K562 (cell line): Measurements from ENCODE around the gene C19orf12. TPM values are rescaled to one million over a fixed set of nuclear protein-coding genes. Genes with fewer than 3 reads are reported as not detected.

Experiments
- ATAC-seq: fragments of 200-7000 bp; cut with Tn5 transposase; 3 replicates; pipeline ENCODE4 v1.9.1; 2020; ENCODE audit warnings: moderate library complexity
- BruUV-seq: library from RNA; stranded (reverse); fragments of 400-500 nt; replicated peaks from 2 replicates; lab custom pipeline; 2021; lab: Mats Ljungman, UMichigan
- CTCF ChIA-PET: fragments of 300-600 bp; formaldehyde crosslinking; extraction: SDS; loops from one replicate; lab custom pipeline; 2021; ENCODE audit warnings: low intra/inter-chr PET ratio; lab: Yijun Ruan, JAX
- POLR2A ChIA-PET: fragments of 300-600, 350-650 bp; sonication (Branson Sonifier 250); formaldehyde crosslinking; extraction: SDS; loops from one replicate; lab custom pipeline; 2021; ENCODE audit warnings: antibody characterized with exemption, inconsistent platforms; lab: Yijun Ruan, JAX
- DNase-seq, 4 experiments: peaks; one replicate each; pipeline versions ENCODE4 v3.0.0 to v3.0.0-alpha.2; 2011 to 2018; ENCODE audit warnings: low spot score in 3 of 4, mixed read lengths in 3 of 4; ENCODE audit errors: extremely low read depth in 1 of 4
- FAIRE-seq: peaks from 2 replicates; lab custom pipeline; 2011; peaks lifted over from hg19 to GRCh38; lab: Jason Lieb, UNC
- H2AFZ ChIP-seq: 2 replicates; pipeline ENCODE4 v1.6.0; 2011; ENCODE audit warnings: low read depth, low read length, control low read depth, inconsistent platforms
- H3K27ac ChIP-seq: fragments of 200-600 bp; 3 replicates; pipeline ENCODE4 v1.8.0; 2011; ENCODE audit warnings: low read depth, mild to moderate bottlenecking, control low read depth, inconsistent platforms, low read length, moderate library complexity, mixed read lengths; ENCODE audit errors: extremely low read depth
- H3K27me3 ChIP-seq, 2 experiments: fragments of 300-600 bp in 1 of 2; 2 replicates in 1 of 2; 3 replicates in 1 of 2; pipeline versions ENCODE4 v1.6.0 to v1.8.0; 2011; ENCODE audit warnings: inconsistent platforms in 2 of 2, low read length in 2 of 2, mild to moderate bottlenecking in 1 of 2, mixed read lengths in 1 of 2, moderate library complexity in 1 of 2; ENCODE audit not compliant: control insufficient read depth in 2 of 2, insufficient read depth in 2 of 2
- H3K36me3 ChIP-seq: fragments of 300-600 bp; 3 replicates; pipeline ENCODE4 v1.8.0; 2011; ENCODE audit warnings: mild to moderate bottlenecking, low read length, inconsistent platforms; ENCODE audit not compliant: control insufficient read depth, insufficient read depth
- H3K4me1 ChIP-seq, 2 experiments: fragments of 200-600 bp in 1 of 2; replicated peaks in 1 of 2; 2 replicates in 1 of 2; 3 replicates in 1 of 2; pipeline versions ENCODE4 v1.5.1 to v1.8.0; 2011; ENCODE audit warnings: inconsistent platforms in 2 of 2, low read length in 2 of 2, mild to moderate bottlenecking in 1 of 2, mixed read lengths in 1 of 2, moderate library complexity in 1 of 2; ENCODE audit not compliant: control insufficient read depth in 2 of 2, insufficient read depth in 2 of 2
- H3K4me2 ChIP-seq: 2 replicates; pipeline ENCODE4 v1.6.1; 2011; ENCODE audit warnings: low read length, control low read depth, inconsistent platforms, mixed read lengths; ENCODE audit not compliant: insufficient read depth
- H3K4me3 ChIP-seq: fragments of 200-600 bp; sonication (generic), shearing (Covaris generic); 2 replicates; pipeline ENCODE4 v1.5.1; 2016; ENCODE audit warnings: control low read depth, inconsistent platforms
- H3K79me2 ChIP-seq: fragments of 200-600 bp; 3 replicates; pipeline ENCODE4 v1.8.0; 2011; ENCODE audit warnings: low read length, inconsistent platforms; ENCODE audit not compliant: control insufficient read depth, insufficient read depth
- H3K9ac ChIP-seq, 2 experiments: 2 replicates each; pipeline versions ENCODE4 v1.6.0 to v1.6.1; 2011; ENCODE audit warnings: low read depth in 2 of 2, low read length in 2 of 2, control low read depth in 1 of 2, inconsistent platforms in 1 of 2, mild to moderate bottlenecking in 1 of 2, mixed read lengths in 1 of 2; ENCODE audit not compliant: insufficient read depth in 1 of 2
- H3K9me1 ChIP-seq: one replicate; pipeline ENCODE4 v1.6.0; 2011; ENCODE audit warnings: inconsistent platforms, mild to moderate bottlenecking, low read length, moderate library complexity; ENCODE audit not compliant: control insufficient read depth, insufficient read depth
- H3K9me3 ChIP-seq: replicated peaks from 2 replicates; pipeline ENCODE4 v1.5.1; 2011; ENCODE audit warnings: low read depth, low read length, inconsistent platforms; ENCODE audit not compliant: control insufficient read depth, insufficient read depth
- H4K20me1 ChIP-seq: replicated peaks from 2 replicates; pipeline ENCODE4 v1.6.1; 2011; ENCODE audit warnings: low read length, inconsistent platforms, mixed read lengths; ENCODE audit not compliant: control insufficient read depth, insufficient read depth
- GTF2E2 ChIP-seq: fragments of 200-800 bp; sonication (Bioruptor generic); IDR thresholded peaks from 2 replicates; pipeline ENCODE4 v1.6.1; 2016; ENCODE audit warnings: missing genetic modification characterization, missing compliant biosample characterization
- RBBP5 ChIP-seq: fragments of 200-600 bp; sonication (generic); IDR thresholded peaks from 2 replicates; pipeline ENCODE4 v1.6.1; 2012; ENCODE audit warnings: borderline replicate concordance, mild to moderate bottlenecking, low read length, control low read depth, inconsistent platforms; ENCODE audit not compliant: insufficient read depth, poor library complexity, severe bottlenecking
- ZC3H11A ChIP-seq: IDR thresholded peaks from 2 replicates; pipeline ENCODE4 v1.6.1; 2012; ENCODE audit warnings: low read depth, low read length, improper control_type of control experiment
- ZNF263 ChIP-seq: sonication (generic); formaldehyde crosslinking; IDR thresholded peaks from 2 replicates; pipeline ENCODE4 v1.8.0; 2022; ENCODE audit warnings: mild to moderate bottlenecking, missing genetic modification reagents, borderline replicate concordance
- ZNF408 ChIP-seq: fragments of 250-450 bp; sonication (Bioruptor Pico); IDR thresholded peaks from 2 replicates; pipeline ENCODE4 v1.4.0; 2020; ENCODE audit warnings: low read depth, mild to moderate bottlenecking, moderate library complexity
- WGBS: fragments of 100-300 bp; shearing (Covaris generic); methylation state at CpG from one replicate; pipeline ENCODE4 v1.1.6; 2016; ENCODE audit warnings: low coverage, mixed read lengths; ENCODE audit not compliant: insufficient coverage; ENCODE audit errors: missing lambda C conversion rate; 5-methylcytosine and 5-hydroxymethylcytosine counted together
- in situ Hi-C: fragments of 300-500 bp; cut with MboI; formaldehyde crosslinking; loops from 4 replicates; pipeline ENCODE4 v1.15.0; 2018; ENCODE audit warnings: inconsistent platforms, mixed read lengths
- intact Hi-C: fragments of 100-400 bp; cut with micrococcal nuclease; formaldehyde crosslinking; loops from 2 replicates; pipeline ENCODE4 v1.14.2; 2022
- polyA plus RNA-seq, 8 experiments: library from polyadenylated mRNA; depleted of rRNA in 4 of 8; stranded (reverse) in 5 of 8; unstranded in 3 of 8; fragments of >200 nt; fragmentation: Nextera tagmentation in 2 of 8; fragmentation: Illumina TruSeq in 1 of 8; extraction: Ambion mirVana in 2 of 8; extraction: Trizol in 1 of 8; gene quantifications; 2 replicates each; pipeline versions ENCODE4 v1.2.1 to v1.2.3, GENCODE V29; 2011 to 2014; ENCODE audit warnings: inconsistent platforms in 1 of 8, missing spikeins in 1 of 8
- total RNA-seq, 7 experiments: library from RNA; depleted of rRNA in 6 of 7; stranded (reverse); fragments of >200 nt in 6 of 7; fragmentation: Illumina TruSeq in 2 of 7; extraction: Trizol in 2 of 7; gene quantifications; 2 replicates each; pipeline versions ENCODE4 v1.2.1 to v1.2.3, GENCODE V29; 2011 to 2021; ENCODE audit warnings: low replicate concordance in 1 of 7
- TF ChIP-seq, protein P1 (sequence below): fragments of 200-800 bp; sonication (Bioruptor generic); IDR thresholded peaks from 2 replicates; pipeline ENCODE4 v1.6.1; 2017; ENCODE audit warnings: missing genetic modification characterization, missing compliant biosample characterization
- TF ChIP-seq, protein P2 (sequence below): fragments of 450-650 bp; formaldehyde crosslinking; IDR thresholded peaks from 2 replicates; pipeline ENCODE4 v1.4.0; 2020; ENCODE audit warnings: mild to moderate bottlenecking, moderate library complexity
- TF ChIP-seq, protein P3 (sequence below), 2 experiments: IDR thresholded peaks; 2 replicates each; pipeline ENCODE4 v1.6.1; 2011; ENCODE audit warnings: borderline replicate concordance in 1 of 2, control low read depth in 1 of 2, low read depth in 1 of 2, low read length in 1 of 2, mild to moderate bottlenecking in 1 of 2, mixed read lengths in 1 of 2, moderate library complexity in 1 of 2; ENCODE audit not compliant: insufficient read depth in 1 of 2, insufficient read length in 1 of 2, poor library complexity in 1 of 2, severe bottlenecking in 1 of 2; ENCODE audit errors: extremely low read depth in 1 of 2
- TF ChIP-seq, protein P4 (sequence below): sonication (generic); formaldehyde crosslinking; IDR thresholded peaks from 2 replicates; pipeline ENCODE4 v1.4.0; 2020; ENCODE audit warnings: mild to moderate bottlenecking, missing genetic modification reagents
- TF ChIP-seq, protein P5 (sequence below): fragments of 450-650 bp; IDR thresholded peaks from 2 replicates; pipeline ENCODE4 v1.7.0; 2016; ENCODE audit warnings: borderline replicate concordance

The C19orf12 gene
- total and polyA plus RNA-seq, 9 of the 15 experiments (the other 6 are each of a cell fraction or from before 2014, with no cell fraction given): 1.9 to 14.5 (median 10.2) TPM

DNA sequence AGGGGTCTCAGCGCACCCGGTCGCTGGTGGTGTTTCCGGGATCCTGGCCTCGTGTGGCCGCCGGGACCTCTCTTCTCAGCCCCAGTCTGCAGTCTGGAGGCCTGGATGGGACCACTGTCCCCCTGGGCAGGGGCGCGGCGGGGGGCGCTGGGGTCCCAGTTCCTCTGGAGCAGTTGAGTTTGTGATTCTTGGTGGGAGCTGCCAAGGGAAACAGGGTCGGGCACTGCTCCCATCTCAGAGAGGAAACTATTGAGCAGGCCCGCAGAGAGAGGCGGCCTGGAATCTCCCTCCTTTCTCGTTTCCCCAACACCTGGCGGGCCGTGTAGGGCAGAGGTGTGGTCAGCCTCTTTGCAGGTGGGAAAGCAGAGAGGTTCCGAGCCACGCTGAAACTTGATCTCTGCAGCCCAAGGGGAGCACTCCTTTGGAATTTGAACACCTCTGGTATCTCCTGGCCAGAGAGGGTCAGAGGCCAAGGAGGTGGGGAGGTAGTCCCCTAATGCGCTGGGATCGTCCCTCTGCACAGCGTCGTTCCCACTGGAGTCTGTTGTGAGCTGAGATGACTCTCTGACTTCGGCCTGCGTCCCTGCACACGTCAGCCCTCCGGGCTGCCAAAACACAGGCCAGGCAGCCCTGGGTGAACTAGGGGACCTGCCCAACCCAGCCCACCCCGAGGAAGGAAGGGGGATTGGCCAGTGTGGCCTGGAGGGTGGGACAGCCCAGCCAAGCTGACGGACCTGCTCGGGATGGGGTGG is 49.1 kb downstream of the C19orf12 start:
- intact Hi-C loops (loop anchor here (1.0 kb wide), 3 partner anchors 21 to 56 kb away; no protein-coding TSS in a partner anchor), in situ Hi-C loops (no loop called here)
- Histone ChIP-seq H3K4me3 (peak overlapping the region; percentile 78), H2AFZ (peak overlapping the region; percentile 76), H3K9me1 (no peaks in the 10 kb centered on the region), H4K20me1 (no peaks in the 10 kb centered on the region; the same call in 1 of the 2 replicates), H3K4me1 (peaks cover 47 to 70% of the 10 kb centered on the region in 2 experiments), H3K9ac (peak overlapping the region; percentile 69 to 96), H3K4me2 (peak overlapping the region; percentile 81), H3K27ac (peak overlapping the region; percentile 57; the same call in 2 of the 3 replicates), H3K9me3 (no peaks in the 10 kb centered on the region), H3K36me3 (peaks cover 7% of the 10 kb centered on the region; the same call in 1 of the 3 replicates), H3K79me2 (peaks cover 49% of the 10 kb centered on the region), H3K27me3 (no peaks in the 10 kb centered on the region)
- TSS peak; percentile 46 for BruUV-seq
- ChIA-PET POLR2A (interaction anchor here (0.6 to 1.7 kb wide), 9 partner anchors 9 to 91 kb away, joined by 3 to 8 read pairs (median 3); no protein-coding TSS in a partner anchor), CTCF (interaction anchor here (1.0 kb wide), 1 partner anchor 25 kb away, joined by 3 read pairs; no protein-coding TSS in a partner anchor)
- ATAC-seq (peak; percentile 6), FAIRE-seq (no peak), DNase-seq (peak in 2 of 4 experiments; percentile 18 to 33)
- 4% methylated on average over 29 of the region's 30 CpGs for whole genome bisulfite sequencing
- TF ChIP-seq ZNF263 (CRISPR knock-in tag) (peak; percentile 44; the same call in 1 of the 2 replicates), ZC3H11A (no peak), RBBP5 (peak; percentile 53), ZNF408 (CRISPR knock-in tag) (no peak), GTF2E2 (tag) (0 out of 2 replicates have a peak, but pooled peaks have one; percentile 4)
- TF ChIP-seq, protein P1, sequence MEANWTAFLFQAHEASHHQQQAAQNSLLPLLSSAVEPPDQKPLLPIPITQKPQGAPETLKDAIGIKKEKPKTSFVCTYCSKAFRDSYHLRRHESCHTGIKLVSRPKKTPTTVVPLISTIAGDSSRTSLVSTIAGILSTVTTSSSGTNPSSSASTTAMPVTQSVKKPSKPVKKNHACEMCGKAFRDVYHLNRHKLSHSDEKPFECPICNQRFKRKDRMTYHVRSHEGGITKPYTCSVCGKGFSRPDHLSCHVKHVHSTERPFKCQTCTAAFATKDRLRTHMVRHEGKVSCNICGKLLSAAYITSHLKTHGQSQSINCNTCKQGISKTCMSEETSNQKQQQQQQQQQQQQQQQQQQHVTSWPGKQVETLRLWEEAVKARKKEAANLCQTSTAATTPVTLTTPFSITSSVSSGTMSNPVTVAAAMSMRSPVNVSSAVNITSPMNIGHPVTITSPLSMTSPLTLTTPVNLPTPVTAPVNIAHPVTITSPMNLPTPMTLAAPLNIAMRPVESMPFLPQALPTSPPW (CRISPR knock-in tag): no peak
- TF ChIP-seq, protein P2, sequence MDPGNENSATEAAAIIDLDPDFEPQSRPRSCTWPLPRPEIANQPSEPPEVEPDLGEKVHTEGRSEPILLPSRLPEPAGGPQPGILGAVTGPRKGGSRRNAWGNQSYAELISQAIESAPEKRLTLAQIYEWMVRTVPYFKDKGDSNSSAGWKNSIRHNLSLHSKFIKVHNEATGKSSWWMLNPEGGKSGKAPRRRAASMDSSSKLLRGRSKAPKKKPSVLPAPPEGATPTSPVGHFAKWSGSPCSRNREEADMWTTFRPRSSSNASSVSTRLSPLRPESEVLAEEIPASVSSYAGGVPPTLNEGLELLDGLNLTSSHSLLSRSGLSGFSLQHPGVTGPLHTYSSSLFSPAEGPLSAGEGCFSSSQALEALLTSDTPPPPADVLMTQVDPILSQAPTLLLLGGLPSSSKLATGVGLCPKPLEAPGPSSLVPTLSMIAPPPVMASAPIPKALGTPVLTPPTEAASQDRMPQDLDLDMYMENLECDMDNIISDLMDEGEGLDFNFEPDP (CRISPR knock-in tag): no peak
- TF ChIP-seq, protein P3, sequence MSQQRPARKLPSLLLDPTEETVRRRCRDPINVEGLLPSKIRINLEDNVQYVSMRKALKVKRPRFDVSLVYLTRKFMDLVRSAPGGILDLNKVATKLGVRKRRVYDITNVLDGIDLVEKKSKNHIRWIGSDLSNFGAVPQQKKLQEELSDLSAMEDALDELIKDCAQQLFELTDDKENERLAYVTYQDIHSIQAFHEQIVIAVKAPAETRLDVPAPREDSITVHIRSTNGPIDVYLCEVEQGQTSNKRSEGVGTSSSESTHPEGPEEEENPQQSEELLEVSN (IDR thresholded peaks at IDR 0.05; ENCODE audit: borderline replicate concordance in 1 of 2, extremely low read depth in 1 of 2, insufficient read depth in 1 of 2, insufficient read length in 1 of 2, low read depth in 1 of 2, low read length in 1 of 2, poor library complexity in 1 of 2, severe bottlenecking in 1 of 2): peak in 1 of 2 experiments; percentile 3
- TF ChIP-seq, protein P4, sequence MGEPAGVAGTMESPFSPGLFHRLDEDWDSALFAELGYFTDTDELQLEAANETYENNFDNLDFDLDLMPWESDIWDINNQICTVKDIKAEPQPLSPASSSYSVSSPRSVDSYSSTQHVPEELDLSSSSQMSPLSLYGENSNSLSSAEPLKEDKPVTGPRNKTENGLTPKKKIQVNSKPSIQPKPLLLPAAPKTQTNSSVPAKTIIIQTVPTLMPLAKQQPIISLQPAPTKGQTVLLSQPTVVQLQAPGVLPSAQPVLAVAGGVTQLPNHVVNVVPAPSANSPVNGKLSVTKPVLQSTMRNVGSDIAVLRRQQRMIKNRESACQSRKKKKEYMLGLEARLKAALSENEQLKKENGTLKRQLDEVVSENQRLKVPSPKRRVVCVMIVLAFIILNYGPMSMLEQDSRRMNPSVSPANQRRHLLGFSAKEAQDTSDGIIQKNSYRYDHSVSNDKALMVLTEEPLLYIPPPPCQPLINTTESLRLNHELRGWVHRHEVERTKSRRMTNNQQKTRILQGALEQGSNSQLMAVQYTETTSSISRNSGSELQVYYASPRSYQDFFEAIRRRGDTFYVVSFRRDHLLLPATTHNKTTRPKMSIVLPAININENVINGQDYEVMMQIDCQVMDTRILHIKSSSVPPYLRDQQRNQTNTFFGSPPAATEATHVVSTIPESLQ (CRISPR knock-in tag): 0 out of 2 replicates have a peak, but pooled peaks have one; percentile 34
- TF ChIP-seq, protein P5, sequence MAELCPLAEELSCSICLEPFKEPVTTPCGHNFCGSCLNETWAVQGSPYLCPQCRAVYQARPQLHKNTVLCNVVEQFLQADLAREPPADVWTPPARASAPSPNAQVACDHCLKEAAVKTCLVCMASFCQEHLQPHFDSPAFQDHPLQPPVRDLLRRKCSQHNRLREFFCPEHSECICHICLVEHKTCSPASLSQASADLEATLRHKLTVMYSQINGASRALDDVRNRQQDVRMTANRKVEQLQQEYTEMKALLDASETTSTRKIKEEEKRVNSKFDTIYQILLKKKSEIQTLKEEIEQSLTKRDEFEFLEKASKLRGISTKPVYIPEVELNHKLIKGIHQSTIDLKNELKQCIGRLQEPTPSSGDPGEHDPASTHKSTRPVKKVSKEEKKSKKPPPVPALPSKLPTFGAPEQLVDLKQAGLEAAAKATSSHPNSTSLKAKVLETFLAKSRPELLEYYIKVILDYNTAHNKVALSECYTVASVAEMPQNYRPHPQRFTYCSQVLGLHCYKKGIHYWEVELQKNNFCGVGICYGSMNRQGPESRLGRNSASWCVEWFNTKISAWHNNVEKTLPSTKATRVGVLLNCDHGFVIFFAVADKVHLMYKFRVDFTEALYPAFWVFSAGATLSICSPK: no peak
